ENCODE data around the gene ZYG11B. TPM values are rescaled to one million over a fixed set of nuclear protein-coding genes. Genes with fewer than 3 reads are reported as not detected.
"Not testable (repeated sequence)": the region's sequence is repeated elsewhere in the genome, so short reads cannot be mapped to it uniquely, and the experiment has no call there.

Gene ZYG11B
- total and polyA plus RNA-seq, 8 donors: 3.5 to 56.9 (median 15.7) TPM

DNA sequence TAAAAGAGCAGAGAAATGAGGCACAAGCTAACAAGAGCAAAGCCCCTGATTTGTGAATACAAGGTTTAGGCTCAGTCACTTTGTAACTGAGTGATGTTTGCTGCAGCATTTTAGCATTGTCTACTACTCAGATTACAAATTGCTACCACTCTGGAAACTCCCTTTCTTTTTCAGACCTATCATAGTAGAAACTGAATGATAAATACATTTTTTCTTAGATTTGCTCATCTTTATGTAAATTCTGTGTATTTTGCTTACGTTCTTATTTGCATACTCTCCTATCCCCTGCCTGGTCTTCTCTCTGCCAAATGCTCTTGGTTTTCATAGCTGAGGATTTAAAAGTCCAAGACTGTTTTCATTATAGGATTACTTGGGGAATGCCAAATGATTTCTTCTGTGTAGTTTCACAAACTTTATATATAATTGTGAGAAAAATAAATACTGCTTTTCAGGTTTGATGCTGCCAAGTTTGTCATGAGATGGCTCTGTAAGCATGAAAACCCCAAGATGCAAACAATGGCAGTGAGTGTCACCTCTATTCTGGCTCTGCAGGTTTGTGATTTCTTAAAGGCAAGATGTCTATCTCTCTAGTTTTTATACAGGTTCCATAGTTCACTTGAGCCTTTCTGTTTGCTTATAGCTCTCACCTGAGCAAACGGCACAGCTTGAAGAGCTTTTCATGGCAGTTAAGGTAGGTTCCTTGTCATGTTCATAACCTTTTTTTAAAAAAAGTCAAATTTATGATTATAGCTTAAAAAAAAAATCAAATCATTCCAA, 141.0 kb downstream of the ZYG11B start:
- peak in 1 of 2 donors; percentile 42 for DNase-seq
- H3K27me3 ChIP-seq: peaks cover 0 to 2% (median 0%) of the 10 kb centered on the region in 3 donors
- H3K4me1 ChIP-seq: peaks cover 0 to 8% (median 4%) of the 10 kb centered on the region in 4 donors
- no peak overlapping the region for H3K27ac ChIP-seq
- no peaks in the 10 kb centered on the region for H3K9me3 ChIP-seq
- 26 to 41% (median 37%) methylated on average over 2 of the region's 2 CpGs for WGBS, 5 donors
- intact Hi-C loops (cut with DNase I; ENCODE audit: low total_unique reads): no loop called here
- no peak overlapping the region for H3K4me3 ChIP-seq
- TF ChIP-seq, protein P1, sequence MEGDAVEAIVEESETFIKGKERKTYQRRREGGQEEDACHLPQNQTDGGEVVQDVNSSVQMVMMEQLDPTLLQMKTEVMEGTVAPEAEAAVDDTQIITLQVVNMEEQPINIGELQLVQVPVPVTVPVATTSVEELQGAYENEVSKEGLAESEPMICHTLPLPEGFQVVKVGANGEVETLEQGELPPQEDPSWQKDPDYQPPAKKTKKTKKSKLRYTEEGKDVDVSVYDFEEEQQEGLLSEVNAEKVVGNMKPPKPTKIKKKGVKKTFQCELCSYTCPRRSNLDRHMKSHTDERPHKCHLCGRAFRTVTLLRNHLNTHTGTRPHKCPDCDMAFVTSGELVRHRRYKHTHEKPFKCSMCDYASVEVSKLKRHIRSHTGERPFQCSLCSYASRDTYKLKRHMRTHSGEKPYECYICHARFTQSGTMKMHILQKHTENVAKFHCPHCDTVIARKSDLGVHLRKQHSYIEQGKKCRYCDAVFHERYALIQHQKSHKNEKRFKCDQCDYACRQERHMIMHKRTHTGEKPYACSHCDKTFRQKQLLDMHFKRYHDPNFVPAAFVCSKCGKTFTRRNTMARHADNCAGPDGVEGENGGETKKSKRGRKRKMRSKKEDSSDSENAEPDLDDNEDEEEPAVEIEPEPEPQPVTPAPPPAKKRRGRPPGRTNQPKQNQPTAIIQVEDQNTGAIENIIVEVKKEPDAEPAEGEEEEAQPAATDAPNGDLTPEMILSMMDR (IDR thresholded peaks at IDR 0.05): no peak
- no peak for TF ChIP-seq POLR2A (IDR thresholded peaks at IDR 0.05)
- TF ChIP-seq POLR2AphosphoS5 (IDR thresholded peaks at IDR 0.05): no peak
- no peak for TF ChIP-seq EP300 (IDR thresholded peaks at IDR 0.05)
- H3K36me3 ChIP-seq: no peaks in the 10 kb centered on the region

- intact Hi-C loops (cut with DNase I; ENCODE audit: low total_unique reads); H3K4me3 ChIP-seq; DNase-seq; H3K4me1 ChIP-seq; H3K36me3 ChIP-seq; H3K27me3 ChIP-seq; H3K9me3 ChIP-seq; H3K27ac ChIP-seq: not testable (repeated sequence)
- 89 to 95% (median 94%) methylated on average over 8 to 24 of the region's 29 CpGs for WGBS, 5 donors
Observed at GRCh38 chr1:52869727-52870126, 143.5 kb downstream of the ZYG11B start.

- Histone ChIP-seq H3K9me3 (no peaks in the 10 kb centered on the region), H3K27me3 (peaks cover 0 to 6% (median 0%) of the 10 kb centered on the region in 3 donors), H3K27ac (no peak overlapping the region), H3K4me3 (no peak overlapping the region), H3K4me1 (no peaks in the 10 kb centered on the region), H3K36me3 (no peaks in the 10 kb centered on the region)
- intact Hi-C loops (cut with DNase I; ENCODE audit: low total_unique reads): no loop called here
- 61 to 74% (median 61%) methylated on average over 2 of the region's 2 CpGs for WGBS, 5 donors
- DNase-seq: no peak
- TF ChIP-seq, protein P1 (IDR thresholded peaks at IDR 0.05): no peak
- TF ChIP-seq EP300 (IDR thresholded peaks at IDR 0.05): no peak
- no peak for TF ChIP-seq POLR2AphosphoS5 (IDR thresholded peaks at IDR 0.05)
- no peak for TF ChIP-seq POLR2A (IDR thresholded peaks at IDR 0.05)
Observed at GRCh38 chr1:52876843-52877242, 150.6 kb downstream of the ZYG11B start.

Small RNAs within 50 kb of the gene (small RNA-seq; reads per million reads assigned to genes)
- 0 reads per million in 4 donors for gene RN7SL62P
- 0 to 0.10 (median 0.03) reads per million in 4 donors for gene RNU2-30P
- 0 reads per million in 4 donors for gene RNU6-969P

Other genes starting within 250 kb of the ZYG11B start
- gene TUT4, start 173.4 kb upstream of the ZYG11B start, total RNA-seq: 100 to 1,000 TPM in 1 of 5 donors, 10 to 100 TPM in 4; 17.4 to 107 (median 57.7) TPM
- gene TUT4, start 173.4 kb upstream of the ZYG11B start, polyA plus RNA-seq: 10 to 100 TPM; 11.8 to 23.4 (median 22.6) TPM
- gene GPX7, start 124.1 kb upstream of the ZYG11B start, total RNA-seq: 10 to 100 TPM in 2 of 5 donors, 1 to 10 TPM in 1, under 1 TPM in 1, not detected in 1; 0.87 to 57.6 (median 17.9) TPM
- gene GPX7, start 124.1 kb upstream of the ZYG11B start, polyA plus RNA-seq: 1 to 10 TPM; 6.3 to 7.0 (median 7.0) TPM
- 1 to 10 TPM in 1 of 5 donors, not detected in 4; 2.4 TPM for gene SHISAL2A, start 93.3 kb upstream of the ZYG11B start, total RNA-seq
- under 1 TPM in 1 of 3 donors, not detected in 2; 0.20 TPM for gene SHISAL2A, start 93.3 kb upstream of the ZYG11B start, polyA plus RNA-seq
- 10 to 100 TPM in 1 of 5 donors, 1 to 10 TPM in 3, not detected in 1; 6.7 to 12.2 (median 8.9) TPM for gene COA7, start 28.1 kb upstream of the ZYG11B start, total RNA-seq
- gene COA7, start 28.1 kb upstream of the ZYG11B start, polyA plus RNA-seq: 1 to 10 TPM; 5.4 to 7.3 (median 6.0) TPM
- under 1 TPM in 1 of 5 donors, not detected in 4; 0.18 TPM for gene ZYG11A, start 116.3 kb downstream of the ZYG11B start, total RNA-seq
- under 1 TPM in 2 of 3 donors, not detected in 1; 0.06 to 0.23 TPM for gene ZYG11A, start 116.3 kb downstream of the ZYG11B start, polyA plus RNA-seq
- 100 to 1,000 TPM in 4 of 5 donors, 10 to 100 TPM in 1; 82.8 to 262 (median 140) TPM for gene ECHDC2, start 195.3 kb downstream of the ZYG11B start, total RNA-seq
- 100 to 1,000 TPM in 2 of 3 donors, 10 to 100 TPM in 1; 80.4 to 161 (median 149) TPM for gene ECHDC2, start 195.3 kb downstream of the ZYG11B start, polyA plus RNA-seq
- 100 to 1,000 TPM in 1 of 5 donors, 10 to 100 TPM in 4; 45.1 to 333 (median 86.4) TPM for gene SCP2, start 200.8 kb downstream of the ZYG11B start, total RNA-seq
- gene SCP2, start 200.8 kb downstream of the ZYG11B start, polyA plus RNA-seq: 100 to 1,000 TPM; 107 to 347 (median 177) TPM